H1 (cell line): ENCODE data around the gene IGLON5. TPM values are rescaled to one million over a fixed set of nuclear protein-coding genes. Genes with fewer than 3 reads are reported as not detected.

Experiments used
- CTCF ChIA-PET: fragments of 300-600 bp; sonication (Branson Sonifier 250); formaldehyde crosslinking; loops from one replicate; lab custom pipeline; 2021; ENCODE audit not compliant: partially characterized antibody; lab: Charles Lee
- POLR2A ChIA-PET: fragments of 300-600 bp; sonication (Branson Sonifier 250); formaldehyde crosslinking; loops from one replicate; lab custom pipeline; 2021; ENCODE audit warnings: inconsistent platforms; ENCODE audit not compliant: partially characterized antibody; lab: Charles Lee
- DNase-seq, 2 experiments: peaks; one replicate each; pipeline versions ENCODE4 v3.0.0 to v3.0.0-alpha.2; 2010 to 2022; ENCODE audit warnings: low spot score in 2 of 2, low read depth in 1 of 2, mixed read lengths in 1 of 2
- FAIRE-seq: peaks from 2 replicates; lab custom pipeline; 2011; peaks lifted over from hg19 to GRCh38; lab: Jason Lieb, UNC
- H2AFZ ChIP-seq: 2 replicates; pipeline ENCODE4 v1.8.1; 2012; ENCODE audit warnings: low read length, inconsistent platforms
- H2AK5ac ChIP-seq: 2 replicates; pipeline ENCODE4 v1.6.1; 2013; ENCODE audit warnings: low read depth, low read length
- H2BK120ac ChIP-seq: replicated peaks from 2 replicates; pipeline ENCODE3; 2013; ENCODE audit warnings: low read depth, low read length, inconsistent platforms
- H2BK12ac ChIP-seq: 2 replicates; pipeline ENCODE4 v1.6.1; 2013; ENCODE audit warnings: low read depth, low read length
- H2BK15ac ChIP-seq: 2 replicates; pipeline ENCODE4 v1.6.1; 2013; ENCODE audit warnings: low read length
- H2BK20ac ChIP-seq: 2 replicates; pipeline ENCODE4 v1.6.1; 2013; ENCODE audit warnings: low read length
- H2BK5ac ChIP-seq: 2 replicates; pipeline ENCODE4 v1.6.1; 2013; ENCODE audit warnings: low read depth, low read length
- H3K14ac ChIP-seq: 2 replicates; pipeline ENCODE4 v1.6.1; 2013; ENCODE audit warnings: inconsistent platforms; ENCODE audit not compliant: insufficient read length
- H3K18ac ChIP-seq: 2 replicates; pipeline ENCODE4 v1.6.1; 2013; ENCODE audit warnings: low read length; ENCODE audit errors: extremely low read depth
- H3K23ac ChIP-seq: 2 replicates; pipeline ENCODE4 v1.6.1; 2013; ENCODE audit warnings: inconsistent platforms; ENCODE audit not compliant: insufficient read length
- H3K23me2 ChIP-seq: 2 replicates; pipeline ENCODE4 v1.6.1; 2013; ENCODE audit warnings: low read depth, low read length
- H3K27ac ChIP-seq: 2 replicates; pipeline ENCODE4 v1.6.1; 2011; ENCODE audit warnings: low read depth, low read length, inconsistent platforms
- H3K27me3 ChIP-seq, 4 experiments: replicated peaks in 1 of 4; 1 replicate in 1 of 4; 2 replicates in 3 of 4; pipeline versions ENCODE4 v1.6.1 to v1.8.1; 2011 to 2013; ENCODE audit warnings: low read length in 3 of 4, mild to moderate bottlenecking in 3 of 4, inconsistent platforms in 2 of 4, mixed read lengths in 2 of 4, moderate library complexity in 1 of 4; ENCODE audit not compliant: control insufficient read depth in 3 of 4, insufficient read depth in 3 of 4; ENCODE audit errors: extremely low read depth in 1 of 4
- H3K36me3 ChIP-seq, 4 experiments: 2 replicates each; pipeline versions ENCODE4 v1.6.1 to v1.8.1; 2011 to 2013; ENCODE audit warnings: mild to moderate bottlenecking in 4 of 4, low read length in 3 of 4, moderate library complexity in 2 of 4, control low read depth in 1 of 4, inconsistent platforms in 1 of 4; ENCODE audit not compliant: insufficient read depth in 4 of 4, control insufficient read depth in 2 of 4
- H3K4ac ChIP-seq: replicated peaks from 2 replicates; pipeline ENCODE3; 2013; ENCODE audit warnings: low read length, low read depth, mixed read lengths, inconsistent platforms; ENCODE audit not compliant: insufficient read length
- H3K4me1 ChIP-seq, 4 experiments: replicated peaks in 1 of 4; 1 replicate in 1 of 4; 2 replicates in 3 of 4; pipeline versions ENCODE4 v1.6.1 to v1.8.1; 2011 to 2013; ENCODE audit warnings: low read length in 3 of 4, inconsistent platforms in 2 of 4, mixed read lengths in 1 of 4; ENCODE audit not compliant: insufficient read depth in 4 of 4, control insufficient read depth in 3 of 4
- H3K4me2 ChIP-seq, 2 experiments: 2 replicates each; pipeline versions ENCODE4 v1.6.1 to v1.8.1; 2011 to 2013; ENCODE audit warnings: low read depth in 2 of 2, low read length in 2 of 2, control low read depth in 1 of 2, inconsistent platforms in 1 of 2, mild to moderate bottlenecking in 1 of 2; ENCODE audit not compliant: insufficient read depth in 1 of 2
- H3K4me3 ChIP-seq, 4 experiments: fragments of 200-600, 300-600 bp in 1 of 4; sonication (generic), shearing (Covaris generic), sonication (Bioruptor Twin) in 1 of 4; 2 replicates each; pipeline versions ENCODE4 v1.5.1 to v1.8.1; 2011 to 2016; ENCODE audit warnings: low read length in 4 of 4, low read depth in 3 of 4, control low read depth in 2 of 4, inconsistent platforms in 2 of 4, mild to moderate bottlenecking in 2 of 4, mixed read lengths in 1 of 4, moderate library complexity in 1 of 4; ENCODE audit not compliant: insufficient read depth in 2 of 4; ENCODE audit errors: extremely low read depth in 1 of 4
- H3K56ac ChIP-seq: replicated peaks from 2 replicates; pipeline ENCODE3; 2013; ENCODE audit warnings: low read depth, mild to moderate bottlenecking, mixed read lengths, low read length, inconsistent platforms; ENCODE audit not compliant: insufficient read length
- H3K79me1 ChIP-seq: 2 replicates; pipeline ENCODE4 v1.6.1; 2013; ENCODE audit warnings: low read depth, low read length, control low read depth
- H3K79me2 ChIP-seq, 2 experiments: 2 replicates each; pipeline versions ENCODE4 v1.6.1 to v1.8.1; 2012 to 2013; ENCODE audit warnings: low read length in 2 of 2, mild to moderate bottlenecking in 2 of 2, inconsistent platforms in 1 of 2; ENCODE audit not compliant: insufficient read depth in 2 of 2, control insufficient read depth in 1 of 2
- H3K9ac ChIP-seq, 4 experiments: replicated peaks in 1 of 4; 1 replicate in 1 of 4; 2 replicates in 3 of 4; pipeline versions ENCODE4 v1.6.1 to v1.8.1; 2011 to 2013; ENCODE audit warnings: low read depth in 3 of 4, low read length in 3 of 4, control low read depth in 2 of 4, mild to moderate bottlenecking in 2 of 4, moderate library complexity in 2 of 4, inconsistent platforms in 1 of 4; ENCODE audit errors: extremely low read depth in 1 of 4
- H3K9me3 ChIP-seq, 2 experiments: 2 replicates each; pipeline versions ENCODE4 v1.6.1 to v1.8.1; 2012 to 2013; ENCODE audit warnings: mild to moderate bottlenecking in 2 of 2, moderate library complexity in 2 of 2, control low read depth in 1 of 2, inconsistent platforms in 1 of 2, low read depth in 1 of 2, low read length in 1 of 2, mixed read lengths in 1 of 2; ENCODE audit not compliant: insufficient read depth in 2 of 2
- H4K20me1 ChIP-seq, 2 experiments: replicated peaks in 1 of 2; 2 replicates each; pipeline versions ENCODE3 to v1.8.1; 2011 to 2013; ENCODE audit warnings: inconsistent platforms in 2 of 2, low read length in 2 of 2, mild to moderate bottlenecking in 1 of 2; ENCODE audit not compliant: insufficient read depth in 2 of 2, control insufficient read depth in 1 of 2
- H4K5ac ChIP-seq: 2 replicates; pipeline ENCODE4 v1.6.1; 2013; ENCODE audit warnings: low read length, low read depth, mixed read lengths, inconsistent platforms; ENCODE audit not compliant: insufficient read length
- H4K8ac ChIP-seq: 2 replicates; pipeline ENCODE4 v1.8.0; 2013; ENCODE audit warnings: mild to moderate bottlenecking, moderate library complexity, low read length, inconsistent platforms; ENCODE audit not compliant: insufficient read depth; ENCODE audit errors: extremely low read depth
- H4K91ac ChIP-seq: replicated peaks from 2 replicates; pipeline ENCODE3; 2013; ENCODE audit warnings: low read length, mixed read lengths, inconsistent platforms; ENCODE audit not compliant: insufficient read length
- MAFK ChIP-seq: IDR thresholded peaks from 2 replicates; pipeline ENCODE4 v1.6.1; 2012; ENCODE audit warnings: low read depth, mild to moderate bottlenecking, improper control_type of control experiment, low read length
- MAX ChIP-seq: IDR thresholded peaks from 2 replicates; pipeline ENCODE4 v1.6.1; 2012; ENCODE audit warnings: inconsistent platforms
- SAP30 ChIP-seq: fragments of 300-600 bp; sonication (generic); IDR thresholded peaks from 2 replicates; pipeline ENCODE4 v1.7.1; 2012; ENCODE audit warnings: low read length, moderate library complexity, mild to moderate bottlenecking, inconsistent platforms; ENCODE audit not compliant: insufficient read depth, insufficient replicate concordance
- USF2 ChIP-seq: IDR thresholded peaks from 2 replicates; pipeline ENCODE4 v1.6.1; 2011; ENCODE audit warnings: low read length, improper control_type of control experiment
- YY1 ChIP-seq: IDR thresholded peaks from 2 replicates; pipeline ENCODE4 v1.6.1; 2011; ENCODE audit warnings: low read depth, mild to moderate bottlenecking, low read length
- WGBS, 2 experiments: shearing (Covaris generic) in 1 of 2; methylation state at CpG; one replicate each; pipeline versions ENCODE4 v1.1.6 to v1.1.7; 2013 to 2015; ENCODE audit warnings: low lambda C conversion rate in 2 of 2, mixed read lengths in 2 of 2, inconsistent platforms in 1 of 2, low coverage in 1 of 2, missing lambda C conversion rate in 1 of 2; ENCODE audit not compliant: insufficient replicate concordance in 2 of 2, insufficient coverage in 1 of 2, insufficient read length in 1 of 2; ENCODE audit errors: extremely low coverage in 1 of 2, missing lambda C conversion rate in 1 of 2; 5-methylcytosine and 5-hydroxymethylcytosine counted together
- polyA plus RNA-seq, 7 experiments: library from polyadenylated mRNA; depleted of rRNA in 3 of 7; stranded (reverse) in 5 of 7; unstranded in 2 of 7; fragments of >200 nt in 5 of 7; fragments of 200-250 nt in 2 of 7; gene quantifications; 1 replicate in 5 of 7; 2 replicates in 1 of 7; 4 replicates in 1 of 7; pipeline versions ENCODE4 v1.2.1 to v1.2.3, GENCODE V29; 2011 to 2013; ENCODE audit warnings: missing spikeins in 2 of 7, mixed read lengths in 2 of 7
- total RNA-seq: library from RNA; stranded (reverse); fragmentation: NEBNext Ultra II Directional; extraction: Animal tissue kit (Norgen Biotek cat#: 25700); gene quantifications from 2 replicates; pipeline ENCODE4 v1.2.1, GENCODE V29; 2021

IGLON5 gene
- total and polyA plus RNA-seq, 2 of the 8 experiments (the other 6 are each of a cell fraction or from before 2014, with no cell fraction given) = 31.8 to 34.6 TPM

DNA sequence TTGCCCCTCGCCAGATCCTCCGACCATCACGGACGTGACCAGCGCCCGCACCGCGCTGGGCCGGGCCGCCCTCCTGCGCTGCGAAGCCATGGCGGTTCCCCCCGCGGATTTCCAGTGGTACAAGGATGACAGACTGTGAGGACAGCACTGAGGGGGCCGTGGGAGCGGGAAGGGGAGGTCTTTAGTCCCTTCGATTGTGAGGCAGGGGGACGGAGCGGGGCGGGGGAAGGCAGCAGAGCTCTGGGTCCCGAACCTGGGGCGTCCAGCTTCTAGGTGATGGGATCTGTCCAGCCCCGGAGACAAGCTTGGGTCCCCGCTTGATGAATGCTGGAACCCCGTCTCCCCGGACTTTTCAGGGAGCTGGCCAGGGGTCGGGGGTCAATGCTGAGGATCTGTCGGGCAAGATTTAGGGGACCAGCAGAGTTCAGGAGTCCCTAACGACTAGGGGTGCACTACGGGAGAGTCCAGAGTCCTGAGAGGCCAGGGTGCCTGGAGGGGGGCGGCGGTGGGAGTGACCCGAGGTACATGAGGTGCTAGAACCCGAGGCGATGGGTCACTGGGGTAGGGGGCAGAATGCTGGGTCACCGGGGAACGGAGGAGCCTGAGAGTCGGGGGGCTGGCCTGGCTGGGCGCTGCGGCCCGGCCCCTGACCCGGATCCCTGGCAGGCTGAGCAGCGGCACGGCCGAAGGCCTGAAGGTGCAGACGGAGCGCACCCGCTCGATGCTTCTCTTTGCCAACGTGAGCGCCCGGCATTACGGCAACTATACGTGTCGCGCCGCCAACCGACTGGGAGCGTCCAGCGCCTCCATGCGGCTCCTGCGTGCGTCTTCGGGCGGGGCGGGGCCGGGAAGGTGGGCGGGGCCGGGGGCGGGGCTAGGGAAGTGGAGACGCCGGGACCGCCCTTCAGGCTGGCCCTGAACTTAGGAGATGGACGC, 15.9 kb downstream of the IGLON5 start:
- Histone ChIP-seq H2AK5ac (no peak overlapping the region), H2BK120ac (no peak overlapping the region), H3K4me1 (peaks cover 0 to 8% (median 5%) of the 10 kb centered on the region in 4 experiments; a peak in 4 of 7 replicates), H3K4me2 (peak overlapping the region; percentile 36 to 97), H3K14ac (no peak overlapping the region), H4K20me1 (no peaks in the 10 kb centered on the region), H3K27ac (no peak overlapping the region), H3K27me3 (peaks cover 0 to 6% (median 4%) of the 10 kb centered on the region in 4 experiments; a peak in 4 of 7 replicates), H2BK5ac (no peak overlapping the region), H3K36me3 (peaks cover 0 to 19% (median 2%) of the 10 kb centered on the region in 4 experiments; a peak in 4 of 8 replicates), H3K23ac (no peak overlapping the region), H3K9me3 (no peaks in the 10 kb centered on the region), H2AFZ (0 out of 2 replicates have a peak overlapping the region, but pooled peaks have one; percentile 17), H2BK15ac (no peak overlapping the region), H3K9ac (peak overlapping the region in 2 of 4 experiments; percentile 29 to 42; a peak in 3 of 7 replicates), H2BK20ac (no peak overlapping the region), H3K56ac (peak overlapping the region; percentile 46), H2BK12ac (no peak overlapping the region), H3K4ac (no peak overlapping the region), H3K18ac (peak overlapping the region; percentile 60), H3K23me2 (peaks cover 4% of the 10 kb centered on the region; the same call in 1 of the 2 replicates), H3K79me1 (no peaks in the 10 kb centered on the region), H3K79me2 (no peaks in the 10 kb centered on the region), H4K8ac (peak overlapping the region; percentile 97), H4K91ac (no peak overlapping the region), H3K4me3 (peak overlapping the region; percentile 21 to 62 (median 42)), H4K5ac (peak overlapping the region; percentile 70)
- FAIRE-seq = no peak
- 25% methylated on average over 46 of the region's 75 CpGs; no CpG with 5 or more reads in 1 of the 2 experiments for WGBS, 2 experiments
- ChIA-PET POLR2A (interaction anchor here (1.4 to 3.4 kb wide), 3 partner anchors 10 to 32 kb away, joined by 4 to 19 read pairs (median 7); no protein-coding TSS in a partner anchor), CTCF (interaction anchor here (0.7 to 1.8 kb wide), 7 partner anchors 10 to 72 kb away, joined by 3 to 6 read pairs (median 3); no protein-coding TSS in a partner anchor)
- peak; percentile 38 to 80 for DNase-seq
- TF ChIP-seq USF2 (no peak), SAP30 (no peak), MAFK (no peak), YY1 (0 out of 2 replicates have a peak, but pooled peaks have one; percentile 58), MAX (peak; percentile 70)
